ENCODE results near the gene KRTAP12-2.
"Not testable (repeated sequence)": the region's sequence is repeated elsewhere in the genome, so short reads cannot be mapped to it uniquely, and the experiment has no call there.

KRTAP12-2 gene

DNA sequence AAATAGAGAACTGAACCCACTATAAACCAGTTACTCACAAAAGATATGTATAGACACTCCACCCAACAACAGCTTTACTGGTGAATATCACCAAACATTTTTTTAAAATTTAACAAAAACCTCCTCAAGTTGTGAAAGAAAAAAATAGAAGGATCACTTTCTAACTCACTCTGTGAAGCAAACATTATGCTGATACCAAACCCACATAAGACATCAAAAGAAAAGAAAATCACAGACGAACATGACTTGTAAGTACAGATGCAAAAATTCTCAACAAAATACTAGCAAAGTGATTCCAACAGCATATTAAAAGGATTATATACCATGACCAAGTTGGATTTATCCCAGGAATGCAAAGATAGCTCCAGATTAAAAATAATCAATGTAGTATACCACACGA is 25.0 kb upstream of the KRTAP12-2 start:
- Histone ChIP-seq H3K4me3 (ENCODE audit: low read depth in 1 of 2, low read length in 2 of 2) (no peak overlapping the region), H3K27me3 (ENCODE audit: control insufficient read depth in 1 of 2, insufficient read depth in 2 of 2, low read length in 2 of 2) (no peaks in the 10 kb centered on the region), H3K9ac (ENCODE audit: low read length) (no peak overlapping the region), H3K27ac (ENCODE audit: low read depth, low read length) (no peak overlapping the region), H3K9me3 (ENCODE audit: low read length) (no peaks in the 10 kb centered on the region), H3K4me1 (ENCODE audit: insufficient read depth, low read length) (no peaks in the 10 kb centered on the region), H3K36me3 (ENCODE audit: insufficient read depth, low read length) (no peaks in the 10 kb centered on the region)

DNA sequence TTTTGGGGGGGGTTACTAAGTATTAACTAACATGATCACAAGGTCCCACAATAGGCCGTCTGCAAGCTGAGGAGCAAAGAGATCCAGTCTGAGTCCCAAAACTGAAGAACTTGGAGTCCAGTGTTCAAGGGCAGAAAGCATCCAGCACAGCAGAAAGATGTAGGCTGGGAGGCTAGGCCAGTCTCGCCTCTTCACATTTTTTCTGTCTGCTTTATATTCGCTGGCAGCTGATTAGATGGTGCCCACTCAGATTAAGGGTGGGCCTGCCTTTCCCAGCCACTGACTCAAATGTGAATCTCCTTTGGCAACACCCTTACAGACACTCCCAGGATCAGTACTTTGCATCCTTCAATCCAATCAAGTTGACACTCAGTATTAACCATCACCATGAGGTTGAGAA is 23.0 kb upstream of the KRTAP12-2 start:
- H3K9ac ChIP-seq (ENCODE audit: low read length); H3K4me1 ChIP-seq (ENCODE audit: insufficient read depth, low read length); H3K36me3 ChIP-seq (ENCODE audit: insufficient read depth, low read length); H3K27ac ChIP-seq (ENCODE audit: low read depth, low read length); H3K27me3 ChIP-seq (ENCODE audit: control insufficient read depth in 1 of 2, insufficient read depth in 2 of 2, low read length in 2 of 2); H3K4me3 ChIP-seq (ENCODE audit: low read depth in 1 of 2, low read length in 2 of 2); H3K9me3 ChIP-seq (ENCODE audit: low read length): not testable (repeated sequence)

- Histone ChIP-seq H3K27ac (ENCODE audit: low read depth, low read length) (no peak overlapping the region), H3K9ac (ENCODE audit: low read length) (no peak overlapping the region), H3K4me1 (ENCODE audit: insufficient read depth, low read length) (no peaks in the 10 kb centered on the region), H3K4me3 (ENCODE audit: low read depth in 1 of 2, low read length in 2 of 2) (no peak overlapping the region), H3K9me3 (ENCODE audit: low read length) (no peaks in the 10 kb centered on the region), H3K36me3 (ENCODE audit: insufficient read depth, low read length) (no peaks in the 10 kb centered on the region), H3K27me3 (ENCODE audit: control insufficient read depth in 1 of 2, insufficient read depth in 2 of 2, low read length in 2 of 2) (no peaks in the 10 kb centered on the region)
Measured at GRCh38 chr21:44687671-44688070, 20.9 kb upstream of the KRTAP12-2 start.

- no peaks in the 10 kb centered on the region for H3K36me3 ChIP-seq (ENCODE audit: insufficient read depth, low read length)
- no peaks in the 10 kb centered on the region for H3K9me3 ChIP-seq (ENCODE audit: low read length)
- H3K27ac ChIP-seq (ENCODE audit: low read depth, low read length), result no peak overlapping the region
- no peaks in the 10 kb centered on the region for H3K4me1 ChIP-seq (ENCODE audit: insufficient read depth, low read length)
- no peaks in the 10 kb centered on the region for H3K27me3 ChIP-seq (ENCODE audit: control insufficient read depth in 1 of 2, insufficient read depth in 2 of 2, low read length in 2 of 2)
- no peak overlapping the region for H3K4me3 ChIP-seq (ENCODE audit: low read depth in 1 of 2, low read length in 2 of 2)
- H3K9ac ChIP-seq (ENCODE audit: low read length), result no peak overlapping the region
Measured at GRCh38 chr21:44686843-44687561, 20.3 kb upstream of the KRTAP12-2 start.

- Histone ChIP-seq H3K36me3 (ENCODE audit: insufficient read depth, low read length) (no peaks in the 10 kb centered on the region), H3K27me3 (ENCODE audit: control insufficient read depth in 1 of 2, insufficient read depth in 2 of 2, low read length in 2 of 2) (no peaks in the 10 kb centered on the region), H3K9me3 (ENCODE audit: low read length) (no peaks in the 10 kb centered on the region), H3K4me1 (ENCODE audit: insufficient read depth, low read length) (no peaks in the 10 kb centered on the region), H3K9ac (ENCODE audit: low read length) (no peak overlapping the region), H3K27ac (ENCODE audit: low read depth, low read length) (no peak overlapping the region), H3K4me3 (ENCODE audit: low read depth in 1 of 2, low read length in 2 of 2) (no peak overlapping the region)
Measured at GRCh38 chr21:44686000-44686781, 19.5 kb upstream of the KRTAP12-2 start.

- H3K27me3 ChIP-seq (ENCODE audit: control insufficient read depth in 1 of 2, insufficient read depth in 2 of 2, low read length in 2 of 2); H3K4me3 ChIP-seq (ENCODE audit: low read depth in 1 of 2, low read length in 2 of 2); H3K27ac ChIP-seq (ENCODE audit: low read depth, low read length); H3K4me1 ChIP-seq (ENCODE audit: insufficient read depth, low read length); H3K9ac ChIP-seq (ENCODE audit: low read length); H3K9me3 ChIP-seq (ENCODE audit: low read length); H3K36me3 ChIP-seq (ENCODE audit: insufficient read depth, low read length): not testable (repeated sequence)
Measured at GRCh38 chr21:44685050-44685449, 18.3 kb upstream of the KRTAP12-2 start.

DNA sequence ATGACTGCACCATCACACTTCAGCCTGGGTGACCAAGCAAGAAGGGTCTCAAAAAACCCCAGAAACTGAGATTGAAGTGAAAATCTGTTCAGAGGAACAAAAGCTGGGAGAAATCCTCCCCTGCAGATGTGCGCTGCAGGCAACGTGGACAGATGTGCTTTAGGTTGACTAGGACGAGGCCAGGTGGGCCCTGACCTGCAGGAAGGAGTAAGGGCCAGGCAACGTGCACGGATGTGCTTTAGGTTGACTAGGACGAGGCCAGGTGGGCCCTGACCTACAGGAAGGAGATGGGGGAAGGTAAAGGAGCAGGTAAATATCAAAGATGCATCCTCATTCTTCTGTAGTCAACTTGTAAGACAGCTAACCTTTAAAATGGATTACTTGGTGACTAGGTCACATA is 17.8 kb upstream of the KRTAP12-2 start:
- Histone ChIP-seq H3K27me3 (ENCODE audit: control insufficient read depth in 1 of 2, insufficient read depth in 2 of 2, low read length in 2 of 2) (no peaks in the 10 kb centered on the region), H3K9me3 (ENCODE audit: low read length) (no peaks in the 10 kb centered on the region), H3K27ac (ENCODE audit: low read depth, low read length) (no peak overlapping the region), H3K4me1 (ENCODE audit: insufficient read depth, low read length) (no peaks in the 10 kb centered on the region), H3K36me3 (ENCODE audit: insufficient read depth, low read length) (no peaks in the 10 kb centered on the region), H3K9ac (ENCODE audit: low read length) (no peak overlapping the region), H3K4me3 (ENCODE audit: low read depth in 1 of 2, low read length in 2 of 2) (no peak overlapping the region)

- no peak overlapping the region for H3K4me3 ChIP-seq (ENCODE audit: low read depth in 1 of 2, low read length in 2 of 2)
- H3K9me3 ChIP-seq (ENCODE audit: low read length), result no peaks in the 10 kb centered on the region
- no peaks in the 10 kb centered on the region for H3K4me1 ChIP-seq (ENCODE audit: insufficient read depth, low read length)
- no peaks in the 10 kb centered on the region for H3K36me3 ChIP-seq (ENCODE audit: insufficient read depth, low read length)
- no peaks in the 10 kb centered on the region for H3K27me3 ChIP-seq (ENCODE audit: control insufficient read depth in 1 of 2, insufficient read depth in 2 of 2, low read length in 2 of 2)
- no peak overlapping the region for H3K9ac ChIP-seq (ENCODE audit: low read length)
- no peak overlapping the region for H3K27ac ChIP-seq (ENCODE audit: low read depth, low read length)
Measured at GRCh38 chr21:44684077-44684476, 17.4 kb upstream of the KRTAP12-2 start.

GRCh38 chr21:44682580-44683151 is 15.9 kb upstream of the KRTAP12-2 start:
- no peaks in the 10 kb centered on the region for H3K9me3 ChIP-seq (ENCODE audit: low read length)
- no peak overlapping the region for H3K27ac ChIP-seq (ENCODE audit: low read depth, low read length)

GRCh38 chr21:44681861-44682579 is 15.3 kb upstream of the KRTAP12-2 start, which contains the start of gene KRTAP12-1:
KRTAP12-1 (minus strand) TSS chr21:44682163; CDS start chr21:44682123, 40 bp downstream.
- no peaks in the 10 kb centered on the region for H3K27me3 ChIP-seq (ENCODE audit: control insufficient read depth in 1 of 2, insufficient read depth in 2 of 2, low read length in 2 of 2)
- H3K36me3 ChIP-seq (ENCODE audit: insufficient read depth, low read length), result no peaks in the 10 kb centered on the region
- no peaks in the 10 kb centered on the region for H3K4me1 ChIP-seq (ENCODE audit: insufficient read depth, low read length)
- no peak within 1 kb of the TSS for H3K27ac ChIP-seq (ENCODE audit: low read depth, low read length)
- no peaks in the 10 kb centered on the region for H3K9me3 ChIP-seq (ENCODE audit: low read length)
- H3K9ac ChIP-seq (ENCODE audit: low read length), result no peak within 1 kb of the TSS
- H3K4me3 ChIP-seq (ENCODE audit: low read depth in 1 of 2, low read length in 2 of 2), result no peak within 1 kb of the TSS

More at GRCh38 chr21:44682580-44683151, 15.9 kb upstream of the KRTAP12-2 start:
- H3K4me1 ChIP-seq (ENCODE audit: insufficient read depth, low read length), result no peaks in the 10 kb centered on the region
- H3K4me3 ChIP-seq (ENCODE audit: low read depth in 1 of 2, low read length in 2 of 2), result no peak overlapping the region
- H3K9ac ChIP-seq (ENCODE audit: low read length), result no peak overlapping the region
- no peaks in the 10 kb centered on the region for H3K36me3 ChIP-seq (ENCODE audit: insufficient read depth, low read length)
- H3K27me3 ChIP-seq (ENCODE audit: control insufficient read depth in 1 of 2, insufficient read depth in 2 of 2, low read length in 2 of 2), result no peaks in the 10 kb centered on the region

DNA sequence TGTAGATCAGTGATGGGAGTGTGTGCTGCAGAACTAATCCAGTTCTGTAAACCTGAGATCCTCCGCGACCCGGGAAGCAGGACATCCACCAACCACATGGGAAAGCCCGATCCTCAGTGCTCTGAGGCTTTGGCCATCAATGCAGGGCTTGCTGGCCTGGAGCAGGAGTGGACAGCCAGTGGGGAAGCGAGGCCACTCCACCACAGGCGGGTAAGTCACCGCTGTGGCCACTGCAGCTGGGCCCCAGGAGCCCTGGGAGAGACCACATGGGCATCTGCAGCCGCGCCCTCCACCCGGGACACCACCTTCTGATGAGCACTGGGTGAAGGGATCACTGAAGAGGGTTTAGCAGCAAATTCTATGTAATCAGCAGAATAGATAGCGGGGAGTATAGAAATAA is 14.4 kb upstream of the KRTAP12-2 start:
- Histone ChIP-seq H3K36me3 (ENCODE audit: insufficient read depth, low read length) (no peaks in the 10 kb centered on the region), H3K4me3 (ENCODE audit: low read depth in 1 of 2, low read length in 2 of 2) (no peak overlapping the region), H3K9ac (ENCODE audit: low read length) (no peak overlapping the region), H3K27ac (ENCODE audit: low read depth, low read length) (no peak overlapping the region), H3K9me3 (ENCODE audit: low read length) (no peaks in the 10 kb centered on the region), H3K27me3 (ENCODE audit: control insufficient read depth in 1 of 2, insufficient read depth in 2 of 2, low read length in 2 of 2) (no peaks in the 10 kb centered on the region), H3K4me1 (ENCODE audit: insufficient read depth, low read length) (no peaks in the 10 kb centered on the region)

Data from muscle layer of colon (tissue), 2 donors.